ENCODE measurements around the gene KCNJ13.

DNA sequence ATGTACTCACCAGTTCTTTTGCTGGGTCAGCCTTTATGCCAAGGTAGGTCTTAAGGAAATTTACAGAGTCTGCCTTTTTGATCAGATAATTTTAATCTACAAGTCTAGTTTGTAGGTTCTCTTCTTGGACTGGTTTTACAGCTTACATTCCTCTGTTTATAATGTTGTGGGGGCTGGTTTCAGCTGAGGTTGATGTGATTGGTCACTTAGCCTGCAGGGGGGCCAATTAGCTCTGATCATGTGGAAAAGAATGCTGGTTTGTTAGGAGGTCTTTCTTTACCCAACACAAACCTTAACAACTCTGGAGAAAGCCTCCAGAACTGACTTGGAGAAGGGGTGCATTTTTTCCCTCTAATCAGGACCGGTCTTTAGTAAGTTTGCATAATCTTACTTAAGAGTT, at the start of gene KCNJ13:
- TF ChIP-seq, protein P1, sequence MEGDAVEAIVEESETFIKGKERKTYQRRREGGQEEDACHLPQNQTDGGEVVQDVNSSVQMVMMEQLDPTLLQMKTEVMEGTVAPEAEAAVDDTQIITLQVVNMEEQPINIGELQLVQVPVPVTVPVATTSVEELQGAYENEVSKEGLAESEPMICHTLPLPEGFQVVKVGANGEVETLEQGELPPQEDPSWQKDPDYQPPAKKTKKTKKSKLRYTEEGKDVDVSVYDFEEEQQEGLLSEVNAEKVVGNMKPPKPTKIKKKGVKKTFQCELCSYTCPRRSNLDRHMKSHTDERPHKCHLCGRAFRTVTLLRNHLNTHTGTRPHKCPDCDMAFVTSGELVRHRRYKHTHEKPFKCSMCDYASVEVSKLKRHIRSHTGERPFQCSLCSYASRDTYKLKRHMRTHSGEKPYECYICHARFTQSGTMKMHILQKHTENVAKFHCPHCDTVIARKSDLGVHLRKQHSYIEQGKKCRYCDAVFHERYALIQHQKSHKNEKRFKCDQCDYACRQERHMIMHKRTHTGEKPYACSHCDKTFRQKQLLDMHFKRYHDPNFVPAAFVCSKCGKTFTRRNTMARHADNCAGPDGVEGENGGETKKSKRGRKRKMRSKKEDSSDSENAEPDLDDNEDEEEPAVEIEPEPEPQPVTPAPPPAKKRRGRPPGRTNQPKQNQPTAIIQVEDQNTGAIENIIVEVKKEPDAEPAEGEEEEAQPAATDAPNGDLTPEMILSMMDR (IDR thresholded peaks at IDR 0.05) = no peak
- no peak for TF ChIP-seq POLR2A (IDR thresholded peaks at IDR 0.05)

All from body of pancreas (tissue), 4 donors.